NB4 (cell line): ENCODE data around the gene MESP2.
"Not testable (repeated sequence)": the region's sequence is repeated elsewhere in the genome, so short reads cannot be mapped to it uniquely, and the experiment has no call there.

Experiments
- DNase-seq: peaks from one replicate; pipeline ENCODE4 v3.0.0; 2010; ENCODE audit warnings: low read depth
- H3K4me3 ChIP-seq: one replicate; pipeline ENCODE4 v1.5.1; 2011; ENCODE audit warnings: mild to moderate bottlenecking, low read depth, low read length, moderate library complexity
- CTCF ChIP-seq: IDR thresholded peaks from one replicate; pipeline ENCODE4 v1.5.1; 2012; ENCODE audit warnings: low read depth, low read length
- MAX ChIP-seq: IDR thresholded peaks from 2 replicates; pipeline ENCODE4 v1.6.1; 2011; ENCODE audit warnings: low read depth, low read length
- MYC ChIP-seq: IDR thresholded peaks from 2 replicates; pipeline ENCODE4 v1.6.1; 2011; ENCODE audit warnings: low read depth, low read length
- POLR2A ChIP-seq: IDR thresholded peaks from 2 replicates; pipeline ENCODE4 v1.6.1; 2011; ENCODE audit warnings: mild to moderate bottlenecking; ENCODE audit not compliant: insufficient read length; ENCODE audit errors: extremely low read depth

The MESP2 gene

DNA sequence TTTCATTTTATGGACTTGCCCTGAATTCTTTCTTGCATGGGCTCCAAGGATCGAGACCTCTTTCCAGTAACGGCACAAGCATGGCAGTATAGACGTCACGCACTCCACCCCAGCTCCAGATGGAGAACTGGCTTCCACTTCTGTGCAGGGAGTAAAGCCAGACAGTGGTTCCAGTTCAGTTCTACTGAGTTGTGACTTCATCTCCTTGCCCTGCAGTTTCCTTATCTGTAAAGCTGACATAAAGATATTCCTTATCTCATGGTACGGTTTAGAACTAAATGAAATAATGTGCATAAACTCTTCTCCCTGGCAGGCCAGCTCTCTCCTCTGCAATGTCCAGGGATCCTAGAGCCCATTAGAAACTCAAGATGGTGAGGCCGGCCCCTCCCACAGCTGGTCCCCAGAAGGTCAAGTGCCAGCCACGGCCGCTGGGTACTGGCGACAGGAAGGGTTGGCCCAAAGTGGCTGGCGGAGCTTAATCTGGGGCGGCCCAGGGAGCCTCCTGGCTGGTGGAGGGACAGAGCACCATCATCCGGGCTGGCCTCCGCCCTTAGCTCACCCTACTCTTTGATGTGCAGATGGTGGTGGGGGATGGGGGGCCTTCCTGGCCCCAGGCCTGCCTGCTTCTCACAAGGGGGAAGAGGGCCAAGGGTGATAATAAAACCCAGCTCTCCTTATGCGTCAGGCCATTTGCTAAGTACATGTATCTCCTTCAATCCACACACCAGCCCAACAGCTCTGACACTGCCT, 7.2 kb downstream of the MESP2 start:
- TF ChIP-seq MAX (no peak), POLR2A (no peak), CTCF (no peak), MYC (no peak)
- DNase-seq: peak; percentile 51
- H3K4me3 ChIP-seq: no peak overlapping the region

DNA sequence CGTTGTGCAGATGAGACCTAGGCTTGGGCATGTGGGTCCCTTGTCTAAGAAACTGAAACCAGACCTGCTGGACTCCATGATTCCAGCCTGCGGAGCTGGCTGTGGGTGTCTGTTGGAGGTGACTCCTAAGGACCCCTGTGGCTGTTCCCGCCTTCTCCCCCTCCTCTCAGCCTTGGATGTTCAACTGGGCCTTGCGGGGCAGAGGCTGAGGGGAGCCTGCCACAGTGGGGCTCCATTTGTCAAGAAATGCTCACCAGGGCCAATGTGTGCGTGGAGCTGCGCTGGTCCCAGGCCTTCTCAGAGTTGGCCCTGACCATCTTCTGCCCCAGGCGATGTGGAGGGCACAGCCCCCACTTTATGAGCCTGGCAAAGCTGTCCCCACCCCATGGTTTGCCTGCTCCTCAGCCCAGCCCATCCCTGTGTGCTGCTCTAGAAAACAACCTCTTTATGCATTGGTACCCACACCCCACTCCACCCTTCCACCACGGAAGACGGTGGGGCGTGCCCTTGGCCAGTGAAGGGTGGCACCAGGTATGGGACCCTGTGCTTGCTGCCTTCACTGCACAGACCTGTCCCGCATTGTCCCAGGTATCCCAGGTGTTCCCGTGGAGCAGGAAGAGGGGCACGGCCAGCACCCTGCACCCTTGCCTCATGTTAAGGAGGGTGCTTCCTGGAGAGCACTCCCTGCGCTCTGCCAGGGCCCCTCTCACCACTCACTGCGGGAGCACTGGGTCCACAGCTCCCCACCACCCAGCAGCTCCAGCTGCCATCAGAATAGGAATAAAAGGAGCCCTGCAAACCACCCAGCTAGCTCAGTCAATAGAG, 7.9 kb downstream of the MESP2 start:
- DNase-seq: no peak
- H3K4me3 ChIP-seq: no peak overlapping the region
- TF ChIP-seq MYC (no peak), POLR2A (no peak), CTCF (no peak), MAX (no peak)

DNA sequence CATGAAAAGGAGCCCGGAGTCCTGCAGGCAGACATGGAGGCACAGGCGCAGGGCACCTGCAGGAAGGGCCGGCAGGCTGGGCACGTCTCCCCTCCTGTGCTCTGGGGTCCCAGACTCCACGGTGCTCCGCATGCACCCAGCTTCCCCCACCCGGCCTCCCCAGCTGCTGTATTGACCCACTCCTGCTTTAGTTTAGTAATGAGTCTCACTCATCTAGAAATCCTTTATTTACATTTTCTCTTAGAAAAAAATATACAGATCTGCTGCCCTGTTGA, 8.5 kb downstream of the MESP2 start:
- no peak for DNase-seq

GRCh38 chr15:89785064-89785773, 9.1 kb downstream of the MESP2 start:
- DNase-seq: no peak
- TF ChIP-seq MAX (no peak), CTCF (no peak), POLR2A (no peak)
- no peak overlapping the region for H3K4me3 ChIP-seq

More for the DNA sequence above, 8.5 kb downstream of the MESP2 start:
- TF ChIP-seq POLR2A: peak; percentile 17
- no peak for TF ChIP-seq MAX
- no peak overlapping the region for H3K4me3 ChIP-seq

- TF ChIP-seq MYC: no peak
- TF ChIP-seq MAX: no peak
- no peak for TF ChIP-seq POLR2A
- no peak for TF ChIP-seq CTCF
Measured at GRCh38 chr15:89785774-89786140, 9.6 kb downstream of the MESP2 start.

GRCh38 chr15:89787944-89788343, 11.8 kb downstream of the MESP2 start:
- no peak for TF ChIP-seq POLR2A
- DNase-seq: no peak
- no peak overlapping the region for H3K4me3 ChIP-seq

More at GRCh38 chr15:89785774-89786140, 9.6 kb downstream of the MESP2 start:
- no peak overlapping the region for H3K4me3 ChIP-seq
- DNase-seq: no peak

DNA sequence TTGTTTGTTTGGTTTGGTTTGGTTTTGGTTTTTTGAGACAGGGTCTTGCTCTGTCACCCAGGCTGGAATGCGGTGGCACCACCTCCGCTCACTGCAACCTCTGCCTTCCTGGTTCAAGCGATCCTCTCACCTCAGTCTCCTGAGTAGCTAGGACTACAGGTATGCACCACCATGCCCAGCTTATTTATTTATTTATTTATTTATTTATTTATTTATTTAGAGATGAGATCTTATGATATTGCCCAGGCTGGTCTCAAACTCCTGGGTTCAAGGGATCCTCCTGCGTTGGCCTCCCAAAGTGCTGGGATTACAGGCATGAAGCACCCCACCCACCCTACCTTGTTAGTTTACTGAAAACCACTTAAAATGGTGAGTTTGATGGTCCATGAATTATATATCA, 12.5 kb downstream of the MESP2 start:
- DNase-seq, H3K4me3 ChIP-seq: not testable (repeated sequence)
